SU-DHL-6 (cell line): ENCODE measurements around the gene DCAF5.

ENCODE experiments used
- EZH2phosphoT487 ChIP-seq: fragments of 200-600 bp; sonication (generic), shearing (Covaris generic); conservative IDR thresholded peaks from 2 replicates; pipeline ENCODE4 v1.6.1; 2018; ENCODE audit warnings: mild to moderate bottlenecking, antibody characterized with exemption, low read length, moderate library complexity, mixed read lengths
- TF ChIP-seq, protein P1 (sequence below): fragments of 200-600 bp; sonication (generic); IDR thresholded peaks from one replicate; pipeline ENCODE4 v1.5.1; 2017; ENCODE audit warnings: antibody characterized with exemption, mild to moderate bottlenecking, low read length, moderate library complexity; ENCODE audit not compliant: insufficient read depth, poor library complexity, severe bottlenecking

DNA sequence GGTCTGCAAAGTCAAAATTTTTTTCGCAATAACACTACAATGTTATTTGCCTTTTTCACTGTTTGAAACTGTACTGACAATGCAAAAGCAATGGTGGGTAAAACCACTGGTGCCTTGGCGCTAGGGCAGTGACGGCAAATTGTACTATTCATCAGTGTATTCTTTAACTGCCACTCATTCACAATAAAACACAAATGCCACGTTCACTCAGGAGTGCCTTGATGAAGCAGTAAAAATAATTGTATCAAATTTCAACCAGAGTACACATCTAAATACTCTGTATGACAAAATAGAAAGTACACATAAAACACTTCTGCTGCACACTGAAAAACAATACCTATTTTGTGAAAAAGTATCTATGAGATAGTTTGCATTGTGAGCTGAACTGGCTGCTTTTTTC is 17.8 kb downstream of the DCAF5 start:
- TF ChIP-seq, protein P1, sequence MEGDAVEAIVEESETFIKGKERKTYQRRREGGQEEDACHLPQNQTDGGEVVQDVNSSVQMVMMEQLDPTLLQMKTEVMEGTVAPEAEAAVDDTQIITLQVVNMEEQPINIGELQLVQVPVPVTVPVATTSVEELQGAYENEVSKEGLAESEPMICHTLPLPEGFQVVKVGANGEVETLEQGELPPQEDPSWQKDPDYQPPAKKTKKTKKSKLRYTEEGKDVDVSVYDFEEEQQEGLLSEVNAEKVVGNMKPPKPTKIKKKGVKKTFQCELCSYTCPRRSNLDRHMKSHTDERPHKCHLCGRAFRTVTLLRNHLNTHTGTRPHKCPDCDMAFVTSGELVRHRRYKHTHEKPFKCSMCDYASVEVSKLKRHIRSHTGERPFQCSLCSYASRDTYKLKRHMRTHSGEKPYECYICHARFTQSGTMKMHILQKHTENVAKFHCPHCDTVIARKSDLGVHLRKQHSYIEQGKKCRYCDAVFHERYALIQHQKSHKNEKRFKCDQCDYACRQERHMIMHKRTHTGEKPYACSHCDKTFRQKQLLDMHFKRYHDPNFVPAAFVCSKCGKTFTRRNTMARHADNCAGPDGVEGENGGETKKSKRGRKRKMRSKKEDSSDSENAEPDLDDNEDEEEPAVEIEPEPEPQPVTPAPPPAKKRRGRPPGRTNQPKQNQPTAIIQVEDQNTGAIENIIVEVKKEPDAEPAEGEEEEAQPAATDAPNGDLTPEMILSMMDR = no peak
- no peak for TF ChIP-seq EZH2phosphoT487
